Right atrium auricular region (tissue), 2 donors: Measurements from ENCODE around the gene CNTNAP5. TPM values are rescaled to one million over a fixed set of nuclear protein-coding genes. Genes with fewer than 3 reads are reported as not detected.

Experiments used
- DNase-seq: peaks from one replicate; pipeline ENCODE4 v3.0.0-alpha.2; 2019; ENCODE audit warnings: low spot score
- H3K27ac ChIP-seq, 2 donors: fragments of 200-600 bp; sonication (generic); 1 replicate in 1 of 2; 2 replicates in 1 of 2; pipeline ENCODE4 v1.5.1; 2016 to 2019
- H3K27me3 ChIP-seq, 2 donors: fragments of 200-600 bp; sonication (generic); one replicate each; pipeline versions ENCODE4 v1.5.1 to v1.6.0; 2017 to 2019
- H3K36me3 ChIP-seq: fragments of 200-600 bp; sonication (generic); one replicate; pipeline ENCODE4 v1.5.1; 2016
- H3K4me1 ChIP-seq, 2 donors: fragments of 200-600 bp; sonication (generic); one replicate each; pipeline versions ENCODE4 v1.5.1 to v1.6.0; 2017 to 2019
- H3K4me3 ChIP-seq, 2 donors: fragments of 200-600 bp; sonication (generic); 1 replicate in 1 of 2; 2 replicates in 1 of 2; pipeline ENCODE4 v1.5.1; 2017 to 2019; ENCODE audit warnings: mild to moderate bottlenecking in 1 of 2, moderate library complexity in 1 of 2
- H3K9me3 ChIP-seq, 2 donors: fragments of 200-600 bp; sonication (generic); one replicate each; pipeline ENCODE4 v1.5.1; 2019
- total RNA-seq, 2 donors: library from RNA; depleted of rRNA; stranded (reverse); fragments of >200 nt; gene quantifications; one replicate each; pipeline ENCODE4 v1.1.0, GENCODE V29; 2016
- TF ChIP-seq, protein P1 (sequence below), 2 donors: fragments of 200-600 bp; sonication (generic); IDR thresholded peaks; one replicate each; pipeline ENCODE4 v1.5.1; 2019; ENCODE audit warnings: antibody characterized with exemption in 2 of 2

The CNTNAP5 gene
- total RNA-seq, 2 donors from 2014 or later: not detected

DNA sequence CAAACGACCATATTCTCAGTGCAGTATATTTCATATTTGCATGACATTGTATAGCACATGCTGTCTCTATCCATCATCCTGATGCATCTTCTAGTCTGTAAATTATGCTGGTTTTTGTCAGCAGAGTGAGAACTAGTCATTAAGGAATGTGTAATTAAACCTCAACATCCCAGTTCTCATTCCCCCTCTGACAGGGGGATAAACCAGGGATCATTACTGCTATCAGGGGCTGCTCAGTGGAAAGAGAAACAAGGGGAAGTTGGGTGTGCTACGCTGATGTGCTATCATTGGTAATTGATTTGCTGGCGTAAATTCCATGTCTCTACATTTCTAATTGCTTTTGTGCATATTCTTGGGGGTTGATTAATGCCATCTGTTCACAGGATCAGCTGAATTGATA lies 7.7 kb downstream of the CNTNAP5 start:
- TF ChIP-seq, protein P1, sequence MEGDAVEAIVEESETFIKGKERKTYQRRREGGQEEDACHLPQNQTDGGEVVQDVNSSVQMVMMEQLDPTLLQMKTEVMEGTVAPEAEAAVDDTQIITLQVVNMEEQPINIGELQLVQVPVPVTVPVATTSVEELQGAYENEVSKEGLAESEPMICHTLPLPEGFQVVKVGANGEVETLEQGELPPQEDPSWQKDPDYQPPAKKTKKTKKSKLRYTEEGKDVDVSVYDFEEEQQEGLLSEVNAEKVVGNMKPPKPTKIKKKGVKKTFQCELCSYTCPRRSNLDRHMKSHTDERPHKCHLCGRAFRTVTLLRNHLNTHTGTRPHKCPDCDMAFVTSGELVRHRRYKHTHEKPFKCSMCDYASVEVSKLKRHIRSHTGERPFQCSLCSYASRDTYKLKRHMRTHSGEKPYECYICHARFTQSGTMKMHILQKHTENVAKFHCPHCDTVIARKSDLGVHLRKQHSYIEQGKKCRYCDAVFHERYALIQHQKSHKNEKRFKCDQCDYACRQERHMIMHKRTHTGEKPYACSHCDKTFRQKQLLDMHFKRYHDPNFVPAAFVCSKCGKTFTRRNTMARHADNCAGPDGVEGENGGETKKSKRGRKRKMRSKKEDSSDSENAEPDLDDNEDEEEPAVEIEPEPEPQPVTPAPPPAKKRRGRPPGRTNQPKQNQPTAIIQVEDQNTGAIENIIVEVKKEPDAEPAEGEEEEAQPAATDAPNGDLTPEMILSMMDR (IDR thresholded peaks at IDR 0.05): no peak
- no peaks in the 10 kb centered on the region for H3K27me3 ChIP-seq
- DNase-seq: no peak
- H3K4me3 ChIP-seq: no peak overlapping the region
- no peaks in the 10 kb centered on the region for H3K9me3 ChIP-seq
- H3K4me1 ChIP-seq: no peaks in the 10 kb centered on the region
- H3K27ac ChIP-seq: no peak overlapping the region
- no peaks in the 10 kb centered on the region for H3K36me3 ChIP-seq

DNA sequence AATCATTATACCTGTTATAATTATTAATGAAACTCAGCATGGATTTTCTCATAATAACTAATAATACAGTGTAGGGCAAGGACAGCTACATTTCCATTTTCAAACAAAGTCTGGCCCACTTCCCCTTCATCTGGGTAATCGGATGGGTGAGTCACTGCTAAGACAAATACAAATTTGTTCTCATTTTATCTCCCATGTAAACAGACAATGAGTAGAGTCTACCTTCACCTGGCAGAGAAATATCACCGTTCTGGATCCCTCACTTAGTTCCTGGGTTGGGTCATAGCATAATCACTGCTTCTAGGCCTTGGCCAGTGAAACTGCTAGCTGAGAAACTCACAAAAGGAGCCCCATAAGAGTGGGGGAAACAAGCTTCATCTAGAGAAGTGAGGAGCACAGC lies 9.2 kb downstream of the CNTNAP5 start:
- no peaks in the 10 kb centered on the region for H3K27me3 ChIP-seq
- TF ChIP-seq, protein P1 (IDR thresholded peaks at IDR 0.05): no peak
- H3K9me3 ChIP-seq: no peaks in the 10 kb centered on the region
- no peak overlapping the region for H3K27ac ChIP-seq
- DNase-seq: no peak
- no peaks in the 10 kb centered on the region for H3K36me3 ChIP-seq
- H3K4me1 ChIP-seq: no peaks in the 10 kb centered on the region
- no peak overlapping the region for H3K4me3 ChIP-seq

DNA sequence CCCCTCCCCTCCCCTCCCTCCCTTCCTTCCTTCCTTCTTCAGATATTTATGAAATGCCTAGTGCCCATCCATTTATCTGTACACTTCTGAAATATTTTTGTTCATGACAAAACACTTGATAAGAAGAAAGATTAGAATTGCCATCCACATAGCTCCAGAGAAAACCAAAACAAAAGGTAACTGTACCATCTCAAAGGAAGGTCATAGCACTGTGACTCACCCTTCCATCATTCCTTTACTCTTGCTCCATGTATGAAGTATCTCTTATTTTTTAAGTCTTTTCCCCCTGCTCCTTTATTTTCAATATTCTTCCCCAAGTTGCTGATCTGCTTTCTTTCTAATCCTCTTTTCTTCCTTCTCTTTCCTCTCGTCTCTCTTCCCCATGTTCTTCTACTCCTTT lies 9.9 kb downstream of the CNTNAP5 start:
- no peaks in the 10 kb centered on the region for H3K4me1 ChIP-seq
- H3K36me3 ChIP-seq: no peaks in the 10 kb centered on the region
- H3K27ac ChIP-seq: no peak overlapping the region
- DNase-seq: no peak
- H3K4me3 ChIP-seq: no peak overlapping the region
- H3K27me3 ChIP-seq: no peaks in the 10 kb centered on the region
- TF ChIP-seq, protein P1 (IDR thresholded peaks at IDR 0.05): no peak
- no peaks in the 10 kb centered on the region for H3K9me3 ChIP-seq

DNA sequence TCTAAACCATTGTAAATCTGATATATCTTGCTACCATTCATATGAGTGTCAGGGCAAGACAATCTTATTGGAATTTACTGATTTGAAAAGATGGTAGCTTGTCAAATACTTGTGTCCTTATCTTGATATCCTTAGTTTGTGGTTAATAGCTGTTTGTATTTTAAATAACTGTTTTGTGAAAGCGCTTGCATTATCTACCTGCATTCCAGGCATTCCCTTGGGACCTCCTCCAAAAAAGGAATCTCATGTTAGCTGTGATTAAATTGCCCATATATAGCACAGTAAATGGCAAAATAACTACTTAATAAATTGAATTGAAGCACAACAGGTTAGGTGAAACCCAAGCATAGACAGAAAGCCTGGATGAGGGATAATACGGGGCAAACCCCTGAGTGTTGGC lies 13.9 kb downstream of the CNTNAP5 start:
- no peaks in the 10 kb centered on the region for H3K27me3 ChIP-seq
- TF ChIP-seq, protein P1 (IDR thresholded peaks at IDR 0.05): no peak
- H3K4me1 ChIP-seq: no peaks in the 10 kb centered on the region
- no peak overlapping the region for H3K4me3 ChIP-seq
- H3K9me3 ChIP-seq: no peaks in the 10 kb centered on the region
- no peaks in the 10 kb centered on the region for H3K36me3 ChIP-seq
- DNase-seq: no peak
- H3K27ac ChIP-seq: no peak overlapping the region

DNA sequence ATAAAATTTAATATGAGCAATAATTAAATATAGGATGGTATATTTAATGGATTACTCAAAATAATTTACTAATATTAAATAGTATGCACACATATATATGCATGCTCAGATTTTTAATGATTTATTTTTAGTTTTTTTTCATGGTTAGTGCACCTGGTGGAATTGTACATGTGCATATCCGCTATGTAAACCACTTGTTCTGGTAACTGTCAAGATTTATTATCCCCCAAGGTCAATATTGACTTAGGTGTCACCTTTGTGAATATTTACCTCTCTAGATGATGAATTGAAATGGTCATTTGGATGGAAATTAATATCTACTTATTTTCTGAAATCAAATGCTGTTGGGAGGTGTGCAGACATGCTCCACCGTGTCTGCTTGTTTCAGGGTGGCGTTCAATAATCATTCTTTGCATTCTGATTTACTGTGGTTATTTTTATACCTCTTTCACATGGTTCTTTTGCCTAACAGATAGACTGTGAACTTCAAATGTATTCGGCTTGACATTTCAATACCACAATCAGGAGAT lies 14.7 kb downstream of the CNTNAP5 start:
- Histone ChIP-seq H3K36me3 (no peaks in the 10 kb centered on the region), H3K27me3 (no peaks in the 10 kb centered on the region), H3K9me3 (no peaks in the 10 kb centered on the region), H3K27ac (no peak overlapping the region), H3K4me1 (no peaks in the 10 kb centered on the region), H3K4me3 (no peak overlapping the region)
- no peak for DNase-seq
- TF ChIP-seq, protein P1 (IDR thresholded peaks at IDR 0.05): no peak

DNA sequence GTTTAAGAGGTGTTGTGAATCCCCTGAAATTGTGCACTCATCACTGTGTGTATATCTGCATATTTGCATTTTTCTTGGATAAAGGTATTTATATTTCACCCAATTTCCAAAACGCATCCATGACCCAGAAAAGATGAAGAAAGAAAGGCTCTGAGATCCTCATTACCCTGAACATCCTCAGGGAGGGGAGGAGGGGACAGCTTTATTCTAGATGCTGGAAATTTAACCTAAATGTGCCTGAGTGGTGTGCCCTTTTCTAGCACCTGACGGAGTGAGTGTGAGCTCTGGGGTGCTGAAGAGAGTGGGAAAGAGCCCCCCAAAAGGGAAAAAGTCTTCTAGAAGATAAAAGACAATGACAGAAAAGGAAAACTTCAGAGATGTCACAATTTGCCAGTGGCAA lies 20.8 kb downstream of the CNTNAP5 start:
- DNase-seq: no peak
- no peaks in the 10 kb centered on the region for H3K27me3 ChIP-seq
- TF ChIP-seq, protein P1 (IDR thresholded peaks at IDR 0.05): no peak
- H3K36me3 ChIP-seq: no peaks in the 10 kb centered on the region
- no peak overlapping the region for H3K4me3 ChIP-seq
- H3K9me3 ChIP-seq: no peaks in the 10 kb centered on the region
- no peaks in the 10 kb centered on the region for H3K4me1 ChIP-seq
- H3K27ac ChIP-seq: no peak overlapping the region
